Activated CD4-positive, CD25-positive, alpha-beta regulatory T cell treated with anti-CD3 and anti-CD28 coated beads, Interleukin-2, amount 50 U/mL, for 24 hours (primary cell): ENCODE data around the gene HIGD2A.

Source experiments
- ATAC-seq, 2 donors: fragments of 150-1000 bp; cut with Tn5 transposase; one replicate each; pipeline ENCODE4 v1.10.0; 2021; ENCODE audit warnings: mild to moderate bottlenecking in 1 of 2, moderate library complexity in 1 of 2

The HIGD2A gene

DNA sequence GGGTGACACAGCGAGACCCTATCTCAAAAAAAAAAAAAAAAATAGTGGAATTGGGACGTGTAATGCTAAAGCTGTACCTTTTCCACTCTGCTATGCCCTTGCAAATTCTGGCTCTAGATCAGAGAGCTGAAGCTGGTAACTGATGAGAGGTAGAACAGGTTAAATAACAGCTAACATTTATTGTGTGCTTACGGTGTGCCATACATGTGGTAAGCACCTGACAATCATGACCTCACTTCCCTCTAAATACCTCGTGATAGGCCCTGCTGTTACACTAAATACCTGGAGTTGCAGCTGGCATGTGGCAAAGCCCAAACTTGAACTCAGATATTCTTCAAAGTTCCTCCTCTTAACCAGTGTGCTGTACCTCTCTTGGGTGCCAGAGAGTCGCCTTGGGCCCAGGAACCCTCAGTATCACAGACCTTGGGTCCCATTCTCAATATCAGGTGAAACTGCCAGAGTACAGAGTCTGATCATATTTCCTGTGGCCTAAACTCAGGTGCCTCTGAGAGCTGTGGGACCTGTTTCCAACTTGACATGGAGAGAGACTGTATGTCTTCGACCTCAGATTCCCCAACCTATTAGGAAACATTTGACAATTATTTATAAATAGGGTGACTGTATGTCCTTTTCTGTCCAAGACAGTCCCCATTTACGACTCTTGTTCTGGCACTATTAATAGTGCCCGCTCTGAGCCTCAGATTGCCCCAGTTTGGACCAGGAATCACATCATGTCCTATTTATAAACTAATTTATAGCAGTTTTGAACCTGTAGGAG, 18.4 kb upstream of the HIGD2A start:
- ATAC-seq = no peak

- no peak for ATAC-seq
Observed at GRCh38 chr5:176371621-176372539, 16.7 kb upstream of the HIGD2A start.

GRCh38 chr5:176373100-176373818, 15.3 kb upstream of the HIGD2A start:
- ATAC-seq = no peak

DNA sequence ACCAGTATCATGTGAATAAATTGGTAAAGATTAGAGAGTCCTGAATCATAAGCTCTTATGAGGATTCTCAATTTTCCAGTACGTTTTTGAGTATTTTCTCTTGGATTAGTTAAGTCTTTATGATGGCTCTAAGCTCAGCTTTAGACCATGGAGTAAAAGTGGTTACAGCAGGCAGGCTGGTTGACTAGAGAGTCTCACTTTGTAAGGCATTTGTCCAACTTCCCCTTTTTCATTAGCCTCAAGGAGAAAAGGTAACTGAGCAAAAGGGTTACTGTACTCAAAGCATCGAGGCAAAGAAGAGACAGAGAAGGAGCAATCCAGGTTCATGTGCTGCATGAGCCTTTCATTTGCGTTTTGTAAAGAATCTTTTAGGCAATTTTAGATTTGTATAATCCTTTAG, 8.7 kb upstream of the HIGD2A start:
- no peak for ATAC-seq

- no peak for ATAC-seq
Observed at GRCh38 chr5:176381423-176381822, 7.1 kb upstream of the HIGD2A start.

DNA sequence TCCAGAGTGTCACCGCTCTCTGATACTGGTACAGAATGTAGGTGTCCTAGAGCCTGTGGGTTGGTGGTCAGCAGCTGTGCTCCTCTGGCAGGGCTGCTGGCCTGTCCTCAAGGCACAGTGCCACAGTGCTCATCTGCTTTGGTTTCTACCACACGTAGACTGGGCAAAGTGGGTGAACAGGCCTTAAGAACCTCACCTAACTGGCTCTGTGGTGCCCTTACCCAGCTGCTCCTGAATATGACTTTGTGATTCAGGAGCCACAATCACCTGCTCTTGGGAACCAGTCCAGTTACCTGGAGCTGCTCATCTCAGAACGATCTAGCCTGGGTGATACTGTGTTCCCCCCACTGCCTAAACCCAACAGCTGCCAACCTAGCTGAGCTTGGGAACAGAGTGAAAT, 6.6 kb upstream of the HIGD2A start:
- ATAC-seq = no peak

- no peak for ATAC-seq
Observed at GRCh38 chr5:176382721-176383120, 5.8 kb upstream of the HIGD2A start.

DNA sequence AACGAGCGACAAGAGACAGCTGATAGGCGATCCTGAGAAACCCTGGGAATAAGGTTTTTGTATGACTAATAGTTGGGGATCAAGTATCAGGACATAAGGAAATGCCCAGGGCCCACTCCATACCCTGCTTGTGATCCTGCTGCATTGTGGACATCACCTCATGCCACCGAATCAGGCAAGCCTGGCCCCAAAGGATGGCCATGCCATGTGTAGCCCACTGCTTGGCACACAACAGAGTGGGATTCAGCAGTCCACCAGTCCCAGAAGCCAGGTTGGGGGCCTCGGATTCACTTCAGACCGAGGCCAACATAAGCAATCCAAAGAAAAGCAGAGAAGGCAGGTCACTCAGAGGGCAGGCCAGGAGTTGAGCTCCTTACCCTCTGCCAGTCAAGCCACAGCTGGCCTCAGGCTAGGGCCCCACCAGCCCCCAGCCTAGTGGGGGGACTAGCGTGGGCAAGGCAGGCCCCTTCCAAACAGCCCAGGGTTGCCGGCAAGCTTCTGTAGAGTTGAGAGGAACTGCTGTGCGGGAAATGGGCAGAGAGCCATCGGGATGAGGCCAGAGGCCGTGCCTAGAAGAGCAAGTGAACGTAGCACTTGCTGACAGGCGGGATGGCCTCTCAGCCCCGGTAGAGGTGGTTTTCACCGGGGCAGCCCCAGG, 5.2 kb upstream of the HIGD2A start:
- no peak for ATAC-seq

DNA sequence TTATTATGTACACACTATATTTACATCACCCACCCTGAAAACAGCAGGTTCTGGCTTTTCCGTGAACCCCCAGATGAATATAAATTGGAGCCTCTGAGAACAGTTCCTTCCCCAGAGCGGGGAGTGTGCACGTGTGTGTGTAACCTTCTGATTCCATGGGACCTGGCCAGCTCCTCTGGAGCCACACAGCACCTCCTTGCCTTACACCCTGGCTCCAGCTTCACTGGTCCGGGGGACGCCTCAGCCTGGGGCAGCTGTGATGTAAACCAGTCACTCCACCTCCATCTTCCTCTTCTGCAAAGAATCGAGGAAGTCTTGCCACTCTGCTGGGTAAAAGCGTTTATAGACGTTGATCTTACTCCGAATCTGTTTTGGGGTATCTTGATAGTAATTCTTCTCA, 4.6 kb upstream of the HIGD2A start:
- no peak for ATAC-seq

DNA sequence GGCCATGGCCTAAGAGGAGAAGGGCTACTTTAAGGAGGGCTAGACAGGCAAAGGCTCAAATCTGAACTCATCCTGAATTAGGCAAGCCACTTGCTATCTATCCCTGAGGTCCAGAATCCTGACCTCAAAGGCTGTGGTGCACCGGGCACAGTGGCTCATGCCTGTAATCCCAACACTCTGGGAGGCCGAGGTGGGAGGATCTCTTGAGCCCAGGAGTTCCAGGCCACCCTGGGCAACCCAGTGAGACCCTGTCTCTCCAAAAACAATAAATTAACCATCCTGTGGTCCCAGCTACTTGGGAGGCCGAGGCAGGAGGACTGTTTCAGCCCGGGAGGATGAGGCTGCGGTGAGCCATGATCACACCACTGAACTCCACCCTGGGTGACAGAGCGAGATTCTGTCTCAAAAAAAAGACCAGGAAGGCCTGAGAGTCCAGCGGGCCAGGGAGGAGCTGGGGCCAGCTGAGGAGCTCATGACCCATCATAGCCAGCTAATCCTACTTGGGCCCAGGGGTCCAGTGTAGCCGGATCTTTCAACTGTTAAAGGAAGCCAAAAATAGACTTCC, 4.1 kb upstream of the HIGD2A start:
- ATAC-seq = no peak

GRCh38 chr5:176384991-176385390, 3.6 kb upstream of the HIGD2A start:
- ATAC-seq = no peak

DNA sequence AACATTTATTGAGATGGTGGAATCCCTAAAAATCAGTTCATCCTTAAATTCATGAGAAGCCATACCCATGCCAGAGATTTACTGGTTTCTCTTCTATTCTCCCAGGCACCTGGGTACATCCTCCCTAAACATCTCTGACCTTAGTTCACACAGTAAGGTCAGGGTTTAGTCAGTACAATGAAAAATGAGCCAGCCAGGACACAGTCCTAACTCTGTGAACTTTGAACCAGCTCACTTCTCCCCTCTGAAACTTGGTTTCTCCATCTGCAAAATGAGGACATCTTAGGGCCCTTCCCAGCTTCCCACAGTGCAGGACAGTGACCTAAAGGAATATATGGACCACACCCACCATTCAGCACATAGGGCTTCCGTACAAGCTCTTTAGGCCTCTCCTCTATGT, 2.1 kb upstream of the HIGD2A start:
- no peak for ATAC-seq

- ATAC-seq = no peak
Observed at GRCh38 chr5:176387384-176387925, 1.1 kb upstream of the HIGD2A start.

DNA sequence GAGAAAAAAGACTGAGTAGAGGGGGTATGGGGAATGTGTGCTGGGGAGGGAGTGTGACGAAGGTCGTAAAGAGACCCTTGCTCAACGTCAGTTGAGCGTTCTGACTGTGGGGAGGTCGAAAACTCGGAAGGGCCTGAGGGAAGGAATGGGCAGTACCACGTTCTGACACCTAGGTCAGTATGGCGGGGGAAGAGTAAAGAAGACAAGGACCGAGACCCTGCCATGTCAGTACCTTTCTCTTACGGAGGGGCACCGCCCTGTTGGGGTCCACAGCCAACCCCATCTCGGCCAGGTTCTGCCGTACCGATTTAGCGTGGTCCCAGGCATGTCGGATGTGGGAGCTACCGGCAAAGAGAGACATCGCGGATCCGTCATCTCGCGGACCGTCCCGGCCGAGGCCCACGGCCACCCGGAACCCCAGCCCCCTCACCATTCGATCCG, 528 bp upstream of the HIGD2A start:
- no peak for ATAC-seq

DNA sequence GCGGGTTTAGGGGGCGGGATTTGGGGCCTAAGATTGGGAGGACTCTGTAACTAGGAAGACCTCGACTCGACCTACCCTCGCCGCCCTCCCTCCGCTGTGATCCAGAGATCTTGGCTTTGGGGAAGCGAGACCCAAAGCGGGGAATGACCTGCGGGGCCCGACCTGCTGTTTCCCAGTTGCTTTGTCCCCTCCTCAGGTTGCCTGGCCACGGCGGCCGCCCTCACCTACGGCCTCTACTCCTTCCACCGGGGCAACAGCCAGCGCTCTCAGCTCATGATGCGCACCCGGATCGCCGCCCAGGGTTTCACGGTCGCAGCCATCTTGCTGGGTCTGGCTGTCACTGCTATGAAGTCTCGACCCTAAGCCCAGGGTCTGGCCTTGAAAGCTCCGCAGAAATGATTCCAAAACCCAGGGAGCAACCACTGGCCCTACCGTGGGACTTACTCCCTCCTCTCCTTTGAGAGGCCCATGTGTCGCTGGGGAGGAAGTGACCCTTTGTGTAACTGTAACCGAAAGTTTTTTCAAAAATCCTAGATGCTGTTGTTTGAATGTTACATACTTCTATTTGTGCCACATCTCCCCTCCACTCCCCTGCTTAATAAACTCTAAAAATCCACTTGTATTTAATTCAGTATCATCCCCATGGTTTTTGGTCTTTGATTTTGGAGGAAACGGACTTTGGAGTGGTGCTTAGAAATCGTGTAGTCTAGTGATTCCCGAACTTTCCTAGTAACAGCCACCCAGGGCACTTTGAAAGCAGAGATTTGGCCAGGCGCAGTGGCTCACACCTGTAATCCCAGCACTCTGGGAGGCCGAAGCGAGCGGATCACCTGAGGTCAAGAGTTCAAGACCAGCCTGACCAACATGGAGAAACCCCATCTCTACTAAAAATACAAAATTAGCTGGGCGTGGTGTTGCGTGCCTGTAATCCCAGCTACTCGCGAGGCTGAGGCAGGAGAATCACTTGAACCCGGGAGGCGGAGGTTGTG, 878 bp downstream of the HIGD2A start:
- peak; percentile 24 to 32 for ATAC-seq

DNA sequence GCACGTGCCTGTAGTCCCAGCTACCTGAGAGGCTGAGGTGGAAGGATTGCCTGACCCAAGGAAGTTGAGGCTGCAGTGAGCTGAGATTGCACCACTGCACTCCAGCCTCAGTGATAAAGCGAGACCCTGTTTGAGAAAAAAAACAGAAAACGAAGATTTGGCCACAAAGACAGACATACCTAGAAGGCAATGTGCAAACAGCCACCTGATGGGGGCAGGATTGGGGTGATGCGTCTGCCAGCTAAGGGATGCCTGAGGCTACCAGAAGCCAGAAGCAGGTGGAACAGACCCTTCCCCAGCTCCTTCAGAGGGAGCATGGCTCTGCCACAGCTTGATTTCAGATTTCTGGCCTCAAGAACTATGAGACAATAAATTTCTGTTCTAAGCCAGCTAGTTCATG, 2.9 kb downstream of the HIGD2A start:
- ATAC-seq = no peak

GRCh38 chr5:176391999-176392398, 3.4 kb downstream of the HIGD2A start:
- ATAC-seq = no peak

DNA sequence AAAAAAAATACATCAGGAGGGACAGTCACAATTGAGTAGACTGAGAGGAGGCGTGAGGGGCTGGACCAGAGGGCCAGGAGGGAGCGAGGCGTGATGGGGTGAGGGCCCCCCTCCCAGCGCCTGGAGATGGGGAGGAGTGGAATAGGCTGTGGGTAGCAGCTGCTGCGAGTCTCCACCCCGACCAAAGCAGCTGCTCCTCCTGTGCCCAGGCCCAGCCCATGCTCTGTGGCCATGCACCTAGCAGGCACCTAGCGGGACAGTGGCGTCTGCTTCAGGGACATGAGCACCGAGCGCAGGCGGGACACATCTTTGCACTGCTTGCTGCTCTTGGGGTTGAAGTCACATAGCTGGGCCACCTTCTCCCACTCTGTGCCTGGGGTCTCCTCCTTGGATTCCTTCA, 4.0 kb downstream of the HIGD2A start:
- ATAC-seq = no peak

DNA sequence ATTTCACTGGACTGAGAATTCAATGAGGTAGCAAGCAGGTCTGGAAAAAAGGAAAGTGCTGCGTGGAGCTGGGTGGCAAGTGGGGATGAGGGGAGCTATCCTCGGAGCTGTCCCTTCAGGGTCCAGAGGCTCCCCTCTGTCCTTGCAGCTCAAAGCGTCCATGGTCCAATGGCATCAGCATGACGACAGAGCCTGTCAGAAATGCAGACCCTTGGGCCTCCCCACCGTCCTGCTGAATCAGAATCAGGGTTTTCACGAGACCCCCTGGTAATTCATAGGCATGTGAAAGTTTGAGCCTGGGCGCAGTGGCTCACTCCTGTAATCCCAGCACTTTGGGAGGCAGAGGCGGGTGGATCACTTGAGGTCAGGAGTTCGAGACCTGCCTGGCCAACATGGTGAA, 5.5 kb downstream of the HIGD2A start:
- no peak for ATAC-seq

GRCh38 chr5:176394881-176395675, 6.5 kb downstream of the HIGD2A start:
- no peak for ATAC-seq
